ENCODE measurements around the gene PRDM2.

The PRDM2 gene

GRCh38 chr1:13790290-13791030 lies 90.5 kb downstream of the PRDM2 start:
- DNase-seq (ENCODE audit: low read depth, low spot score): no peak

- no peak for DNase-seq (ENCODE audit: low read depth, low spot score)
Observed at GRCh38 chr1:13792419-13792818, 92.4 kb downstream of the PRDM2 start.

- no peak for DNase-seq (ENCODE audit: low read depth, low spot score)
Observed at GRCh38 chr1:13793088-13793730, 93.2 kb downstream of the PRDM2 start.

- DNase-seq (ENCODE audit: low read depth, low spot score): no peak
Observed at GRCh38 chr1:13794231-13795187, 94.5 kb downstream of the PRDM2 start.

GRCh38 chr1:13797397-13797796 lies 97.4 kb downstream of the PRDM2 start:
- DNase-seq (ENCODE audit: low read depth, low spot score): no peak

- DNase-seq (ENCODE audit: low read depth, low spot score): no peak
Observed at GRCh38 chr1:13798120-13798519, 98.1 kb downstream of the PRDM2 start.

GRCh38 chr1:13799502-13800283 lies 99.7 kb downstream of the PRDM2 start:
- no peak for DNase-seq (ENCODE audit: low read depth, low spot score)

GRCh38 chr1:13801232-13801631 lies 101.2 kb downstream of the PRDM2 start:
- no peak for DNase-seq (ENCODE audit: low read depth, low spot score)

GRCh38 chr1:13801655-13802486 lies 101.9 kb downstream of the PRDM2 start:
- DNase-seq (ENCODE audit: low read depth, low spot score): no peak

GRCh38 chr1:13802782-13803545 lies 103.0 kb downstream of the PRDM2 start:
- no peak for DNase-seq (ENCODE audit: low read depth, low spot score)

- no peak for DNase-seq (ENCODE audit: low read depth, low spot score)
Observed at GRCh38 chr1:13803546-13804239, 103.7 kb downstream of the PRDM2 start.

- no peak for DNase-seq (ENCODE audit: low read depth, low spot score)
Observed at GRCh38 chr1:13804240-13804633, 104.2 kb downstream of the PRDM2 start.

GRCh38 chr1:13805431-13805830 lies 105.4 kb downstream of the PRDM2 start:
- DNase-seq (ENCODE audit: low read depth, low spot score): no peak

- DNase-seq (ENCODE audit: low read depth, low spot score): no peak
Observed at GRCh38 chr1:13806108-13806507, 106.1 kb downstream of the PRDM2 start.

GRCh38 chr1:13807209-13807608 lies 107.2 kb downstream of the PRDM2 start:
- DNase-seq (ENCODE audit: low read depth, low spot score): no peak

GRCh38 chr1:13808729-13809131 lies 108.7 kb downstream of the PRDM2 start:
- DNase-seq (ENCODE audit: low read depth, low spot score): no peak

GRCh38 chr1:13809461-13810159 lies 109.6 kb downstream of the PRDM2 start:
- DNase-seq (ENCODE audit: low read depth, low spot score): no peak

Data from brain pericyte (primary cell).